ENCODE measurements around the gene NACC1.
"Not testable (repeated sequence)": the region's sequence is repeated elsewhere in the genome, so short reads cannot be mapped to it uniquely, and the experiment has no call there.

GRCh38 chr19:13184926-13185325 is 66.9 kb downstream of the NACC1 start:
- TF ChIP-seq POLR2AphosphoS5 (IDR thresholded peaks at IDR 0.05; ENCODE audit: borderline replicate concordance, low read depth, low read length); FOXP2 (optimal IDR thresholded peaks at IDR 0.05; ENCODE audit: control extremely low read depth, extremely low read length, insufficient read depth): not testable (repeated sequence)
